ENCODE data around the gene VWC2L.

The VWC2L gene

DNA sequence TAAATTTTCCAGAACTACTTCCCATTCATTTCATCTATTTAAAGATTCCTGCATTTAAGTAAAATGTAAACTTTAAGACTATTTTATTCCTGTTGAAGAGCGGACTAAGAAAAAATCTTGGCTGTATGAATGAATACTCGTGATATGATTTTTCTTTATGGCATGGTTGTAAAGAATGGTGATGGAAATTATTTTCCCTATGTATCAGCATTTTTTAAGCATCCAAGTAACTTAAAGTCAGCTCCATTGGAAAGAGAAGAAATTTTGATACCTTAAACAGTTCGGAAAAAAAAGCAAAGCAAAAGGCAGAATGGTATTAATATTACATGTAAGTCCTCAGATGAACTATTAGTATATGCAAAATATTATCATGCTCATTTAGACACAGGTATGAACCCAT, 58.9 kb downstream of the VWC2L start:
- Histone ChIP-seq H3K27me3 (replicated peaks; ENCODE audit: insufficient read depth, low read length) (no peaks in the 10 kb centered on the region), H3K4me2 (ENCODE audit: low read depth, low read length) (no peak overlapping the region), H3K9ac (ENCODE audit: low read length) (no peak overlapping the region), H4K20me1 (ENCODE audit: insufficient read depth, low read length) (no peaks in the 10 kb centered on the region), H3K27ac (ENCODE audit: low read length) (no peak overlapping the region), H3K4me1 (ENCODE audit: low read length) (no peaks in the 10 kb centered on the region), H2AFZ (ENCODE audit: low read length) (no peak overlapping the region), H3K79me2 (ENCODE audit: low read length) (no peaks in the 10 kb centered on the region), H3K36me3 (replicated peaks; ENCODE audit: insufficient read depth, low read length) (no peaks in the 10 kb centered on the region), H3K4me3 (ENCODE audit: low read length) (no peak overlapping the region), H3F3A (ENCODE audit: insufficient read depth, low read length) (no peaks in the 10 kb centered on the region), H3K9me3 (replicated peaks; ENCODE audit: insufficient read depth, low read length) (no peaks in the 10 kb centered on the region), H3K9me2 (replicated peaks; ENCODE audit: insufficient read depth, low read length) (no peaks in the 10 kb centered on the region)
- DNase-seq: no peak
- TF ChIP-seq EZH2phosphoT487 (IDR thresholded peaks at IDR 0.05; ENCODE audit: low read length) (no peak), EZH2 (optimal IDR thresholded peaks at IDR 0.05; ENCODE audit: low read depth, low read length) (no peak)
- TF ChIP-seq, protein P1, sequence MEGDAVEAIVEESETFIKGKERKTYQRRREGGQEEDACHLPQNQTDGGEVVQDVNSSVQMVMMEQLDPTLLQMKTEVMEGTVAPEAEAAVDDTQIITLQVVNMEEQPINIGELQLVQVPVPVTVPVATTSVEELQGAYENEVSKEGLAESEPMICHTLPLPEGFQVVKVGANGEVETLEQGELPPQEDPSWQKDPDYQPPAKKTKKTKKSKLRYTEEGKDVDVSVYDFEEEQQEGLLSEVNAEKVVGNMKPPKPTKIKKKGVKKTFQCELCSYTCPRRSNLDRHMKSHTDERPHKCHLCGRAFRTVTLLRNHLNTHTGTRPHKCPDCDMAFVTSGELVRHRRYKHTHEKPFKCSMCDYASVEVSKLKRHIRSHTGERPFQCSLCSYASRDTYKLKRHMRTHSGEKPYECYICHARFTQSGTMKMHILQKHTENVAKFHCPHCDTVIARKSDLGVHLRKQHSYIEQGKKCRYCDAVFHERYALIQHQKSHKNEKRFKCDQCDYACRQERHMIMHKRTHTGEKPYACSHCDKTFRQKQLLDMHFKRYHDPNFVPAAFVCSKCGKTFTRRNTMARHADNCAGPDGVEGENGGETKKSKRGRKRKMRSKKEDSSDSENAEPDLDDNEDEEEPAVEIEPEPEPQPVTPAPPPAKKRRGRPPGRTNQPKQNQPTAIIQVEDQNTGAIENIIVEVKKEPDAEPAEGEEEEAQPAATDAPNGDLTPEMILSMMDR (IDR thresholded peaks at IDR 0.05; ENCODE audit: low read length): no peak

GRCh38 chr2:214471382-214471781, 60.5 kb downstream of the VWC2L start:
- H3K79me2 ChIP-seq (ENCODE audit: low read length): no peaks in the 10 kb centered on the region
- no peaks in the 10 kb centered on the region for H3K36me3 ChIP-seq (replicated peaks; ENCODE audit: insufficient read depth, low read length)
- no peak overlapping the region for H3K4me3 ChIP-seq (ENCODE audit: low read length)
- H3K27ac ChIP-seq (ENCODE audit: low read length): no peak overlapping the region
- no peaks in the 10 kb centered on the region for H4K20me1 ChIP-seq (ENCODE audit: insufficient read depth, low read length)
- no peak for DNase-seq
- H3K9me3 ChIP-seq (replicated peaks; ENCODE audit: insufficient read depth, low read length): no peaks in the 10 kb centered on the region
- no peaks in the 10 kb centered on the region for H3K4me1 ChIP-seq (ENCODE audit: low read length)
- H3K4me2 ChIP-seq (ENCODE audit: low read depth, low read length): no peak overlapping the region
- TF ChIP-seq EZH2phosphoT487 (IDR thresholded peaks at IDR 0.05; ENCODE audit: low read length) (no peak), EZH2 (optimal IDR thresholded peaks at IDR 0.05; ENCODE audit: low read depth, low read length) (no peak)
- TF ChIP-seq, protein P1 (IDR thresholded peaks at IDR 0.05; ENCODE audit: low read length): no peak
- H3F3A ChIP-seq (ENCODE audit: insufficient read depth, low read length): no peaks in the 10 kb centered on the region
- H3K9me2 ChIP-seq (replicated peaks; ENCODE audit: insufficient read depth, low read length): no peaks in the 10 kb centered on the region
- no peaks in the 10 kb centered on the region for H3K27me3 ChIP-seq (replicated peaks; ENCODE audit: insufficient read depth, low read length)
- no peak overlapping the region for H2AFZ ChIP-seq (ENCODE audit: low read length)
- no peak overlapping the region for H3K9ac ChIP-seq (ENCODE audit: low read length)

DNA sequence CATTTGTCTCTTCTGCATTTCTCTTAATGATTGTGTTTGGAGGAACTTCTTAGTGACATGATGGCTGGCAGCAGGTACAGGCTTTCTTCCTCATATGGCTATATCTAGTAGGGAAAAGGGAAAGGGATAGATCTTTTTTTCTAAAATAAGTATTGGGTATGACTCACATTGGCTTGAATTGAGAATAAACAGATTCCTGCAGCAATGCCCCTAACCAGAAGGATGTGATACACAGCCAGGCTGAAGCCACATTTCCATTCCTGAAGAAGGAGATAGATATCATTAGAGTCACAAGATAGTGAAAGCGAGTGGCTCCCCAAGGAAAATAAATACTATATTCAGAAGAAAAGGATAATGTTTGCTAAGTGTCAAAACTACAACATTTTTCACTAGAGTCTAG, 61.1 kb downstream of the VWC2L start:
- Histone ChIP-seq H3K4me3 (ENCODE audit: low read length) (no peak overlapping the region), H3K27me3 (replicated peaks; ENCODE audit: insufficient read depth, low read length) (no peaks in the 10 kb centered on the region), H3K9me3 (replicated peaks; ENCODE audit: insufficient read depth, low read length) (no peaks in the 10 kb centered on the region), H3K79me2 (ENCODE audit: low read length) (no peaks in the 10 kb centered on the region), H2AFZ (ENCODE audit: low read length) (no peak overlapping the region), H3K4me1 (ENCODE audit: low read length) (no peaks in the 10 kb centered on the region), H3K36me3 (replicated peaks; ENCODE audit: insufficient read depth, low read length) (no peaks in the 10 kb centered on the region), H3K9me2 (replicated peaks; ENCODE audit: insufficient read depth, low read length) (no peaks in the 10 kb centered on the region), H4K20me1 (ENCODE audit: insufficient read depth, low read length) (no peaks in the 10 kb centered on the region), H3K9ac (ENCODE audit: low read length) (no peak overlapping the region), H3K4me2 (ENCODE audit: low read depth, low read length) (no peak overlapping the region), H3F3A (ENCODE audit: insufficient read depth, low read length) (no peaks in the 10 kb centered on the region), H3K27ac (ENCODE audit: low read length) (no peak overlapping the region)
- DNase-seq: no peak
- no peak for TF ChIP-seq EZH2phosphoT487 (IDR thresholded peaks at IDR 0.05; ENCODE audit: low read length)
- TF ChIP-seq, protein P1 (IDR thresholded peaks at IDR 0.05; ENCODE audit: low read length): no peak
- TF ChIP-seq EZH2 (optimal IDR thresholded peaks at IDR 0.05; ENCODE audit: low read depth, low read length): no peak
